OCI-LY7 (cell line): Measurements from ENCODE around the gene POLR1E. TPM values are rescaled to one million over a fixed set of nuclear protein-coding genes. Genes with fewer than 3 reads are reported as not detected.
"Not testable (repeated sequence)": the region's sequence is repeated elsewhere in the genome, so short reads cannot be mapped to it uniquely, and the experiment has no call there.

Source experiments
- BruUV-seq: library from RNA; stranded (reverse); fragments of 400-500 nt; replicated peaks from 2 replicates; lab custom pipeline; 2021; lab: Mats Ljungman, UMichigan
- CTCF ChIA-PET: fragments of 300-600 bp; sonication (Branson Sonifier 250); formaldehyde crosslinking; loops from one replicate; lab custom pipeline; 2022; ENCODE audit warnings: antibody characterized with exemption; ENCODE audit not compliant: unreplicated experiment; lab: Charles Lee
- POLR2A ChIA-PET: fragments of 300-600 bp; sonication (Branson Sonifier 250); formaldehyde crosslinking; loops from one replicate; lab custom pipeline; 2022; ENCODE audit warnings: antibody characterized with exemption; lab: Charles Lee
- DNase-seq: peaks from one replicate; pipeline ENCODE4 v3.0.0-alpha.2; 2015; ENCODE audit warnings: low spot score
- H2AFZ ChIP-seq: fragments of 200-600 bp; sonication (generic), shearing (Covaris generic); 2 replicates; pipeline ENCODE4 v1.6.1; 2014; ENCODE audit warnings: mild to moderate bottlenecking, antibody characterized with exemption, low read length, moderate library complexity
- H3K27ac ChIP-seq: fragments of 200-600 bp; sonication (generic); 2 replicates; pipeline ENCODE4 v1.5.1; 2014; ENCODE audit warnings: mixed run types, low read depth, mild to moderate bottlenecking, moderate library complexity, low read length, inconsistent platforms; ENCODE audit not compliant: poor library complexity, severe bottlenecking
- H3K36me3 ChIP-seq: fragments of 200-600 bp; sonication (generic); 2 replicates; pipeline ENCODE4 v1.6.1; 2014; ENCODE audit warnings: mild to moderate bottlenecking, antibody characterized with exemption, low read length, moderate library complexity, mixed read lengths; ENCODE audit not compliant: insufficient read depth
- H3K4me1 ChIP-seq: fragments of 200-600 bp; sonication (generic); 2 replicates; pipeline ENCODE4 v1.5.1; 2014; ENCODE audit warnings: mild to moderate bottlenecking, low read length; ENCODE audit not compliant: insufficient read depth, poor library complexity, severe bottlenecking
- H3K4me2 ChIP-seq: fragments of 200-600 bp; sonication (generic); 2 replicates; pipeline ENCODE4 v1.6.1; 2014; ENCODE audit warnings: mild to moderate bottlenecking, low read length
- H3K4me3 ChIP-seq: fragments of 200-600 bp; sonication (generic); 2 replicates; pipeline ENCODE4 v1.5.1; 2014; ENCODE audit warnings: mild to moderate bottlenecking, low read depth, low read length; ENCODE audit not compliant: poor library complexity, severe bottlenecking
- H3K79me2 ChIP-seq: fragments of 200-600 bp; sonication (generic); 2 replicates; pipeline ENCODE4 v1.6.1; 2016; ENCODE audit warnings: low read depth, mild to moderate bottlenecking, low read length, moderate library complexity, mixed read lengths; ENCODE audit not compliant: insufficient read depth
- H3K9me2 ChIP-seq: fragments of 200-600 bp; sonication (generic); 2 replicates; pipeline ENCODE4 v1.6.1; 2016; ENCODE audit warnings: mild to moderate bottlenecking, low read length, mixed read lengths; ENCODE audit not compliant: insufficient read depth
- H3K9me3 ChIP-seq: fragments of 200-600 bp; sonication (generic); 2 replicates; pipeline ENCODE4 v1.6.1; 2014; ENCODE audit warnings: mild to moderate bottlenecking, mixed run types, low read length, mixed read lengths
- H4K20me1 ChIP-seq: fragments of 200-600 bp; sonication (generic); 2 replicates; pipeline ENCODE4 v1.6.1; 2014; ENCODE audit warnings: mild to moderate bottlenecking, antibody characterized with exemption, low read length, moderate library complexity, mixed read lengths; ENCODE audit not compliant: insufficient read depth
- CTCF ChIP-seq: fragments of 200-600 bp; sonication (generic); conservative IDR thresholded peaks from 2 replicates; pipeline ENCODE4 v1.5.1; 2014; ENCODE audit warnings: mild to moderate bottlenecking, antibody characterized with exemption, low read length, moderate library complexity, mixed read lengths
- EZH2phosphoT487 ChIP-seq: fragments of 200-600 bp; sonication (generic); IDR thresholded peaks from 2 replicates; pipeline ENCODE4 v1.6.1; 2018; ENCODE audit warnings: low read depth, borderline replicate concordance, mild to moderate bottlenecking, mixed run types, antibody characterized with exemption, low read length, moderate library complexity, mixed read lengths
- intact Hi-C: fragments of 100-400 bp; cut with micrococcal nuclease; formaldehyde crosslinking; loops from one replicate; pipeline ENCODE4 v1.10.0; 2022; ENCODE audit not compliant: unreplicated experiment
- total RNA-seq, 2 experiments: library from RNA; depleted of rRNA in 1 of 2; stranded (reverse); fragments of >200 nt in 1 of 2; shearing (Covaris generic) in 1 of 2; gene quantifications; 2 replicates each; pipeline ENCODE4 v1.2.3, GENCODE V29; 2014 to 2022

Gene POLR1E
- total RNA-seq, 2 experiments from 2014 or later, result 44.3 to 47.6 TPM

- ChIA-PET POLR2A (interaction anchor here (0.5 to 1.3 kb wide), 3 partner anchors 15 to 64 kb away, joined by 3 to 4 read pairs (median 4); no protein-coding TSS in a partner anchor), CTCF (no interaction called here)
- BruUV-seq, result no TSS peak
- Histone ChIP-seq H3K4me1 (peaks cover 4% of the 10 kb centered on the region), H4K20me1 (no peaks in the 10 kb centered on the region), H3K79me2 (no peaks in the 10 kb centered on the region), H3K9me3 (no peaks in the 10 kb centered on the region), H3K4me3 (no peak overlapping the region), H2AFZ (no peak overlapping the region), H3K27ac (no peak overlapping the region), H3K9me2 (no peaks in the 10 kb centered on the region), H3K36me3 (peaks cover 27% of the 10 kb centered on the region), H3K4me2 (no peak overlapping the region)
- intact Hi-C loops, result no loop called here
- no peak for TF ChIP-seq EZH2phosphoT487
- TF ChIP-seq CTCF, result peak; percentile 42; the same call in 1 of the 2 replicates
- peak; percentile 49 for DNase-seq
Measured at GRCh38 chr9:37511016-37512010, 25.6 kb downstream of the POLR1E start.

GRCh38 chr9:37512437-37512836 is 26.7 kb downstream of the POLR1E start:
- ChIA-PET POLR2A (interaction anchor here (0.5 to 1.3 kb wide), 3 partner anchors 16 to 112 kb away, joined by 4 to 6 read pairs (median 4); no protein-coding TSS in a partner anchor), CTCF (no interaction called here)
- BruUV-seq, result no TSS peak
- peak overlapping the region; percentile 17; the same call in 1 of the 2 replicates for H3K4me2 ChIP-seq
- no peaks in the 10 kb centered on the region for H3K79me2 ChIP-seq
- no peaks in the 10 kb centered on the region for H4K20me1 ChIP-seq
- intact Hi-C loops, result no loop called here
- H3K4me1 ChIP-seq, result peaks cover 4% of the 10 kb centered on the region
- H2AFZ ChIP-seq, result no peak overlapping the region
- peaks cover 16% of the 10 kb centered on the region for H3K36me3 ChIP-seq
- DNase-seq, result peak; percentile 19
- H3K9me2 ChIP-seq, result no peaks in the 10 kb centered on the region
- no peaks in the 10 kb centered on the region for H3K9me3 ChIP-seq
- H3K4me3 ChIP-seq, result no peak overlapping the region
- H3K27ac ChIP-seq, result no peak overlapping the region
- TF ChIP-seq CTCF, result no peak
- no peak for TF ChIP-seq EZH2phosphoT487

DNA sequence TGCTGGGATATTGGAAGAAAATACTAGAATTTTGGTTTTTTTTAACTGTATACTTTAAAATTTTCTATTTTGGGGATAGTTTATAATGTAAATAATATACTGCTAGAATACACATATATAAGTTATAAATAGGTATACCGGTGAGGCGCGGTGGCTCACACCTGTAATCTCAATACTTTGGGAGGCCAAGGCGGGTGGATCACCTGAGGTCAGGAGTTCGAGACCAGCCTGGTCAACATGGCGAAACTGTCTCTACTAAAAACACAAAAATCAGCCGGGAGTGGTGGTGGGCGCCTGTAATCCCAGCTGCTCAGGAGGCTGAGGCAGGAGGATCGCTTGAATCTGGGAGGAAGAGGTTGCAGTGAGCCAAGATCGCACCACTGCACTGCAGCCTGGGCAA is 28.7 kb downstream of the POLR1E start:
- H4K20me1 ChIP-seq, BruUV-seq, POLR2A ChIA-PET, H3K4me3 ChIP-seq, H3K79me2 ChIP-seq, DNase-seq, H3K9me3 ChIP-seq, H3K4me1 ChIP-seq, H3K4me2 ChIP-seq, H3K27ac ChIP-seq, H2AFZ ChIP-seq, H3K9me2 ChIP-seq, CTCF ChIA-PET, H3K36me3 ChIP-seq, intact Hi-C loops: not testable (repeated sequence)
